Stromal cell of bone marrow (primary cell): ENCODE measurements around the gene VBP1.
"Not testable (repeated sequence)": the region's sequence is repeated elsewhere in the genome, so short reads cannot be mapped to it uniquely, and the experiment has no call there.

Experiments used
- DNase-seq: peaks from one replicate; pipeline ENCODE4 v3.0.0-alpha.2; 2012; ENCODE audit warnings: low read depth

Gene VBP1

GRCh38 chrX:155263854-155264628 is 47.8 kb downstream of the VBP1 start, which contains the start of gene RAB39B:
Gene RAB39B, minus strand, starts transcription at chrX:155264491. Its CDS starts 203 bp downstream, at chrX:155264288.
- DNase-seq: peak; percentile 21

GRCh38 chrX:155266439-155266838 is 50.2 kb downstream of the VBP1 start:
- no peak for DNase-seq

GRCh38 chrX:155267995-155268394 is 51.7 kb downstream of the VBP1 start:
- not testable (repeated sequence) for DNase-seq

- DNase-seq: no peak
Measured at GRCh38 chrX:155270969-155271368, 54.7 kb downstream of the VBP1 start.

GRCh38 chrX:155279873-155280272 is 63.6 kb downstream of the VBP1 start:
- DNase-seq: no peak
